ENCODE results near the gene MAP3K5.

Gene MAP3K5

DNA sequence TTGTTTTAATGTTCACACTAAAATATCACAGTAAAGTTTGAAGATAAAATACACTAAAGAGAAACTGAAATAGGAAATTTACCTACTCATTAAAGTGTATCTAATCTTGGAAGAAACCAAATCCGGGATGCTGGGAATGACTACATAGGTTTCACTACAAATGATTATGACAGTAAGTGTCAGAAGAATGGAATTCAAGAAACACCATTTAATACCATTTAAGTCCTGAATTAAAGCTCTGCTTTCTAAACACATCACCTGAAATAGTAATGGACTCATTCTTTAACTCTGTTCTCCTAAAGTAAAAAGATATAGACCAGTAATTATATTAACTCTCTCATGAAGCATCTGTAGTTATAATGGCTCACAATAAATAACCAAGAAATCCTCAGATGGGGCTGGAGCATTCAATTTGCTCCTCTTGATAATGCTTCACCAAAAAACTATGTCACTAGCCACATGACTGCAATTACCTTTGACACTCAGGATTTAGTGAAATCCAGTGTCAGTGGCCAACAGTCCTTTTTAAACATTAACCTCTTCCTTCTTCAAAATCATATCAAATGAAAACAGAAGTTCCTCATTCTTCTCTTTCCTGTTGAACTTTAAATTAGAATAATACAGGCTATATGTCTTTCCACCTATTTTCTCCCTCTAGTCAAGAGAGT is 283.4 kb downstream of the MAP3K5 start:
- H3K36me3 ChIP-seq: no peaks in the 10 kb centered on the region
- no peak overlapping the region for H3K4me3 ChIP-seq (ENCODE audit: low read depth in 1 of 2, low read length in 1 of 2)
- TF ChIP-seq, protein P1, sequence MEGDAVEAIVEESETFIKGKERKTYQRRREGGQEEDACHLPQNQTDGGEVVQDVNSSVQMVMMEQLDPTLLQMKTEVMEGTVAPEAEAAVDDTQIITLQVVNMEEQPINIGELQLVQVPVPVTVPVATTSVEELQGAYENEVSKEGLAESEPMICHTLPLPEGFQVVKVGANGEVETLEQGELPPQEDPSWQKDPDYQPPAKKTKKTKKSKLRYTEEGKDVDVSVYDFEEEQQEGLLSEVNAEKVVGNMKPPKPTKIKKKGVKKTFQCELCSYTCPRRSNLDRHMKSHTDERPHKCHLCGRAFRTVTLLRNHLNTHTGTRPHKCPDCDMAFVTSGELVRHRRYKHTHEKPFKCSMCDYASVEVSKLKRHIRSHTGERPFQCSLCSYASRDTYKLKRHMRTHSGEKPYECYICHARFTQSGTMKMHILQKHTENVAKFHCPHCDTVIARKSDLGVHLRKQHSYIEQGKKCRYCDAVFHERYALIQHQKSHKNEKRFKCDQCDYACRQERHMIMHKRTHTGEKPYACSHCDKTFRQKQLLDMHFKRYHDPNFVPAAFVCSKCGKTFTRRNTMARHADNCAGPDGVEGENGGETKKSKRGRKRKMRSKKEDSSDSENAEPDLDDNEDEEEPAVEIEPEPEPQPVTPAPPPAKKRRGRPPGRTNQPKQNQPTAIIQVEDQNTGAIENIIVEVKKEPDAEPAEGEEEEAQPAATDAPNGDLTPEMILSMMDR (IDR thresholded peaks at IDR 0.05): no peak
- H3K27ac ChIP-seq: no peak overlapping the region
- H3K4me1 ChIP-seq (ENCODE audit: control insufficient read depth in 1 of 2, insufficient read depth in 1 of 2, low read depth in 1 of 2, low read length in 1 of 2): no peaks in the 10 kb centered on the region
- H3K9me3 ChIP-seq: no peaks in the 10 kb centered on the region
- H3K27me3 ChIP-seq: no peaks in the 10 kb centered on the region

All from neutrophil (primary cell).